Hepatocyte (in vitro differentiated cells): ENCODE measurements around the gene TPM2. TPM values are rescaled to one million over a fixed set of nuclear protein-coding genes. Genes with fewer than 3 reads are reported as not detected.

Source experiments
- DNase-seq: peaks from one replicate; pipeline ENCODE4 v3.0.0-alpha.2; 2016; ENCODE audit warnings: low spot score
- H2AFZ ChIP-seq: fragments of 200-600 bp; sonication (generic); 2 replicates; pipeline ENCODE4 v1.6.0; 2016; ENCODE audit warnings: antibody characterized with exemption, mild to moderate bottlenecking
- H3K27ac ChIP-seq: fragments of 200-600 bp; sonication (generic); 2 replicates; pipeline ENCODE4 v1.5.1; 2016; ENCODE audit warnings: mild to moderate bottlenecking
- H3K27me3 ChIP-seq: fragments of 200-600 bp; sonication (generic); 2 replicates; pipeline ENCODE4 v1.6.1; 2016
- H3K36me3 ChIP-seq: fragments of 200-600 bp; sonication (generic); replicated peaks from 2 replicates; pipeline ENCODE4 v1.5.1; 2016; ENCODE audit warnings: low read depth; ENCODE audit not compliant: insufficient read depth
- H3K4me1 ChIP-seq: fragments of 200-600 bp; sonication (generic); 2 replicates; pipeline ENCODE4 v1.5.1; 2016; ENCODE audit warnings: mild to moderate bottlenecking, moderate library complexity; ENCODE audit not compliant: insufficient read depth
- H3K4me2 ChIP-seq: fragments of 200-600 bp; sonication (generic); 2 replicates; pipeline ENCODE4 v1.6.0; 2016
- H3K4me3 ChIP-seq: fragments of 200-600 bp; sonication (generic); 2 replicates; pipeline ENCODE4 v1.5.1; 2016; ENCODE audit warnings: mild to moderate bottlenecking
- H3K79me2 ChIP-seq: fragments of 200-600 bp; sonication (generic); 2 replicates; pipeline ENCODE4 v1.6.0; 2017; ENCODE audit warnings: mild to moderate bottlenecking
- H3K9me2 ChIP-seq: fragments of 200-600 bp; sonication (generic); replicated peaks from 2 replicates; pipeline ENCODE4 v1.6.0; 2017; ENCODE audit warnings: mild to moderate bottlenecking; ENCODE audit not compliant: insufficient read depth
- H3K9me3 ChIP-seq: fragments of 200-600 bp; sonication (generic); 2 replicates; pipeline ENCODE4 v1.5.1; 2016; ENCODE audit warnings: low read depth, mild to moderate bottlenecking
- H4K20me1 ChIP-seq: fragments of 200-600 bp; sonication (generic); 2 replicates; pipeline ENCODE4 v1.6.0; 2016; ENCODE audit warnings: mild to moderate bottlenecking; ENCODE audit not compliant: insufficient read depth, poor library complexity, severe bottlenecking
- EZH2 ChIP-seq: fragments of 200-600 bp; sonication (generic); IDR thresholded peaks from 2 replicates; pipeline ENCODE4 v1.6.1; 2016; ENCODE audit warnings: antibody characterized with exemption, mild to moderate bottlenecking, borderline replicate concordance
- EZH2phosphoT487 ChIP-seq: fragments of 200-600 bp; sonication (generic); IDR thresholded peaks from one replicate; pipeline ENCODE4 v1.6.1; 2018; ENCODE audit warnings: antibody characterized with exemption, mild to moderate bottlenecking, low read depth, moderate library complexity; ENCODE audit not compliant: unreplicated experiment, severe bottlenecking
- WGBS: methylation state at CpG from one replicate; pipeline ENCODE4 v1.1.6; 2016; ENCODE audit warnings: low lambda C conversion rate; ENCODE audit errors: missing lambda C conversion rate; 5-methylcytosine and 5-hydroxymethylcytosine counted together
- polyA plus RNA-seq: library from polyadenylated mRNA; unstranded; fragments of >200 nt; fragmentation: Nextera tagmentation; extraction: Ambion mirVana; gene quantifications from 2 replicates; pipeline ENCODE4 v1.2.1, GENCODE V29; 2016
- total RNA-seq: library from RNA; depleted of rRNA; stranded (reverse); fragments of >200 nt; gene quantifications from 2 replicates; pipeline ENCODE4 v1.2.3, GENCODE V29; 2014
- TF ChIP-seq, protein P1 (sequence below): fragments of 200-600 bp; sonication (generic); IDR thresholded peaks from 2 replicates; pipeline ENCODE4 v1.5.1; 2016; ENCODE audit warnings: antibody characterized with exemption, mild to moderate bottlenecking; ENCODE audit not compliant: poor library complexity

TPM2 gene
- total and polyA plus RNA-seq, 2 experiments from 2014 or later, result 98.7 to 166 TPM

DNA sequence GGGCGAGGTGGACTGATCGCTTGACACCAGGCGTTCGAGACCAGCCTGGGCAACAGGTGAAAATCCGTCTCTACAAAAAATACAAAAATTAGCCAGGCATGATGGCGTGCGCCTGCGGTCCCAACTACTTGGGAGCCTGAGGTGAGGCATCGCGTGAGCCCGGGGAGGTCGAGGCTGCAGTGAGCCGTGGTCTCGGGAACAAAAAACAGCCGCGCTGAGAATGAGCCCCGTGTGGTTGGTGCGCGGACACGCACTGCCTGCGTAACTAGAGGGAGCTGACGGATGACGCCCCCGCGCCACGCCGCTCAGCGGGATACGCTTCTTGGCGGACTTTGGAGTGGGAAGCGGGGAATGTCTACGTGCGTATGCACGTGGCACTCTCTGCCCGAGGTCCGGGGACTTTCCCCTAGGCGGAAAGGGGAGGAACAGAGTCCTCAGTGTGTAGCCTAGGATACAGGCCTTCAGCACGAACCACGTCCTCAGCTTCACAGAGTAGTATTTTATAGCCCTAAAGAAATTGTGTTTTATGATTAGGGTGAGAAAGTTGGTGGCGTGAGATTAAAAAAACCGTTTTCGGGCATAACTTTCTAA, 32.1 kb downstream of the TPM2 start, which contains the start of gene RMRP:
RMRP (minus strand) TSS at position 474 of the 591 bp plus-strand sequence.
- H3K9me2 ChIP-seq, result no peaks in the 10 kb centered on the region
- no peaks in the 10 kb centered on the region for H4K20me1 ChIP-seq
- no peaks in the 10 kb centered on the region for H3K27me3 ChIP-seq
- peak within 1 kb of the TSS; percentile 98 for H3K27ac ChIP-seq
- peak; percentile 98 for DNase-seq
- H3K9me3 ChIP-seq, result no peaks in the 10 kb centered on the region
- H2AFZ ChIP-seq, result peak within 1 kb of the TSS; percentile 38
- peaks cover 11% of the 10 kb centered on the region for H3K79me2 ChIP-seq
- TF ChIP-seq EZH2, result no peak
- TF ChIP-seq, protein P1, sequence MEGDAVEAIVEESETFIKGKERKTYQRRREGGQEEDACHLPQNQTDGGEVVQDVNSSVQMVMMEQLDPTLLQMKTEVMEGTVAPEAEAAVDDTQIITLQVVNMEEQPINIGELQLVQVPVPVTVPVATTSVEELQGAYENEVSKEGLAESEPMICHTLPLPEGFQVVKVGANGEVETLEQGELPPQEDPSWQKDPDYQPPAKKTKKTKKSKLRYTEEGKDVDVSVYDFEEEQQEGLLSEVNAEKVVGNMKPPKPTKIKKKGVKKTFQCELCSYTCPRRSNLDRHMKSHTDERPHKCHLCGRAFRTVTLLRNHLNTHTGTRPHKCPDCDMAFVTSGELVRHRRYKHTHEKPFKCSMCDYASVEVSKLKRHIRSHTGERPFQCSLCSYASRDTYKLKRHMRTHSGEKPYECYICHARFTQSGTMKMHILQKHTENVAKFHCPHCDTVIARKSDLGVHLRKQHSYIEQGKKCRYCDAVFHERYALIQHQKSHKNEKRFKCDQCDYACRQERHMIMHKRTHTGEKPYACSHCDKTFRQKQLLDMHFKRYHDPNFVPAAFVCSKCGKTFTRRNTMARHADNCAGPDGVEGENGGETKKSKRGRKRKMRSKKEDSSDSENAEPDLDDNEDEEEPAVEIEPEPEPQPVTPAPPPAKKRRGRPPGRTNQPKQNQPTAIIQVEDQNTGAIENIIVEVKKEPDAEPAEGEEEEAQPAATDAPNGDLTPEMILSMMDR, result no peak
- TF ChIP-seq EZH2phosphoT487, result no peak
- peaks cover 6% of the 10 kb centered on the region for H3K4me1 ChIP-seq
- 1% methylated on average over 42 of the region's 42 CpGs for WGBS
- peak within 1 kb of the TSS; percentile 50 for H3K4me3 ChIP-seq
- H3K4me2 ChIP-seq, result peak within 1 kb of the TSS; percentile 70
- no peaks in the 10 kb centered on the region for H3K36me3 ChIP-seq

DNA sequence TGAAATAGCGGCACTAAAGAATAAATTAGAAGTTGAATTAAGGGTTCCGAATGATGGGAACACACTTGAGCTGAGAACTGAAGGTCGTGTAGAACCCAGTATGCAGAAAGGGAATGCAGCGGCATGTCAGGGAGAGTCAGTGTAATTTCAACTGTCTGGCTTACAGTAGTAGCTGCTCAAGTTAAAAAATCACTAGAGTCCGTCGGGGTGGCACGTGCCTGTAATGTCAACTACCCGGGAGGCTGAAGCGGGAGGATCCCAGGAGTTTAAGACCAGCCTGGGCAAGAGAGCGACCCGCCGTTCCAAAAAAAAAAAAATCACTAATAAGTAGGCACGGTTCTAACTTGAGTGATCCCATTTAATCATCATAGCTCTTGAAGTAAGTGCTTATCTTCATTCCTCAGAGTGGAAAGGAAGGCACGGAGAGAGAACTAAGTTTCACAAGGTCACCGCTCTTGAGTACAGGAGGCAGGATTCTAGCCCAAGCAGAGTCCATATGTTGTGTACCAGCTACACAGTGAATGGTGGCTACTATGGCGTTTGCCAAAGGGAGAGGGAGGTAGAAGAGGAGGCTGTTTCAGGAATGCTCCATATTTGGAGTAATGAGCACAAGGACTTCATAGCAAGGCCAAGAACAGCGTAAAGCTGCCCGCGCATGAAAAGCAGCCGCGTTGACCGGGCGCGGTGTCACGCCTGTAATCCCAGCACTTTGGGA, 32.7 kb downstream of the TPM2 start:
- Histone ChIP-seq H3K27me3 (no peaks in the 10 kb centered on the region), H3K4me3 (no peak overlapping the region), H4K20me1 (no peaks in the 10 kb centered on the region), H3K4me2 (peak overlapping the region; percentile 70), H2AFZ (peak overlapping the region; percentile 11), H3K79me2 (peaks cover 11% of the 10 kb centered on the region), H3K9me3 (no peaks in the 10 kb centered on the region), H3K4me1 (peaks cover 10% of the 10 kb centered on the region), H3K36me3 (no peaks in the 10 kb centered on the region), H3K9me2 (no peaks in the 10 kb centered on the region), H3K27ac (peak overlapping the region; percentile 98)
- peak; percentile 59 for DNase-seq
- no peak for TF ChIP-seq EZH2phosphoT487
- TF ChIP-seq EZH2, result no peak
- TF ChIP-seq, protein P1, result no peak
- WGBS, result 34% methylated on average over 25 of the region's 25 CpGs

DNA sequence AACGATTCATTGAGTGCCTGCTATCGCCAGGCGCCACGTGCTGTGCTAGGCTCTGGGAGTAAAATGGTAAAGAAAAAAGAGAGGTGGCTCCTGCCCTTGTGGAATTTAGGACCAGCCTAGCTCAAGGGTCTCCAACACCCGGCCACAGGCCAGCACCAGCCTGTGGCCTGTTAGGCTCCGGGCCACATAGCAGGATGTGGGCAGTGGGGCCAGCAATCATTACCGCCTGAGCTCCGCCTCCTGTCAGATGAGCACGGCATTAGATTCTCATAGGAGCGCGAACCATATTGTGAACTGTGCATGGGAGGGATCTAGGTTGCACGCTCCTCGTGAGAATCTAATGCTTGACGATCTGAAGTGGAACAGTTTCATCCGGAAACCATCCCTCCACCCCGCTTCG, 33.4 kb downstream of the TPM2 start:
- no peaks in the 10 kb centered on the region for H3K9me2 ChIP-seq
- H2AFZ ChIP-seq, result no peak overlapping the region
- H3K4me3 ChIP-seq, result no peak overlapping the region
- no peaks in the 10 kb centered on the region for H3K27me3 ChIP-seq
- no peaks in the 10 kb centered on the region for H3K36me3 ChIP-seq
- H3K4me2 ChIP-seq, result no peak overlapping the region
- peaks cover 11% of the 10 kb centered on the region for H3K4me1 ChIP-seq
- peak overlapping the region; percentile 98 for H3K27ac ChIP-seq
- H4K20me1 ChIP-seq, result no peaks in the 10 kb centered on the region
- TF ChIP-seq EZH2 (no peak), EZH2phosphoT487 (no peak)
- TF ChIP-seq, protein P1, result no peak
- no peaks in the 10 kb centered on the region for H3K9me3 ChIP-seq
- WGBS, result 88% methylated on average over 17 of the region's 17 CpGs
- peaks cover 11% of the 10 kb centered on the region for H3K79me2 ChIP-seq
- DNase-seq, result no peak
